ENCODE results near the gene ZFYVE9. TPM values are rescaled to one million over a fixed set of nuclear protein-coding genes. Genes with fewer than 3 reads are reported as not detected.
"Not testable (repeated sequence)": the region's sequence is repeated elsewhere in the genome, so short reads cannot be mapped to it uniquely, and the experiment has no call there.

ZFYVE9 gene
- total and polyA plus RNA-seq, 2 donors from 2014 or later = 10.5 to 18.9 TPM

GRCh38 chr1:52179073-52179472 is 37.2 kb downstream of the ZFYVE9 start:
- no peak for DNase-seq
- intact Hi-C loops (cut with DNase I) = no loop called here
- H3K27ac ChIP-seq (ENCODE audit: low read depth in 2 of 2, low read length in 2 of 2) = no peak overlapping the region
- no peaks in the 10 kb centered on the region for H3K4me1 ChIP-seq (ENCODE audit: control insufficient read depth in 2 of 3, insufficient read depth in 2 of 3, low read depth in 1 of 3, low read length in 3 of 3)
- TF ChIP-seq CTCF (IDR thresholded peaks at IDR 0.05; ENCODE audit: borderline replicate concordance, extremely low read depth, insufficient read depth) = no peak
- no peaks in the 10 kb centered on the region for H3K36me3 ChIP-seq (ENCODE audit: control insufficient read depth in 2 of 3, insufficient read depth in 3 of 3, low read length in 3 of 3)
- H3K4me3 ChIP-seq (ENCODE audit: low read length in 3 of 3) = no peak overlapping the region
- no peaks in the 10 kb centered on the region for H3K27me3 ChIP-seq (ENCODE audit: control insufficient read depth, insufficient read depth, low read length)
- no peaks in the 10 kb centered on the region for H3K9me3 ChIP-seq (ENCODE audit: control insufficient read depth in 2 of 3, insufficient read depth in 1 of 3, low read length in 3 of 3)
- no peak for FAIRE-seq
- H3K9ac ChIP-seq (ENCODE audit: low read length in 3 of 3) = no peak overlapping the region

GRCh38 chr1:52180176-52180575 is 38.3 kb downstream of the ZFYVE9 start:
- Histone ChIP-seq H3K27me3 (ENCODE audit: control insufficient read depth, insufficient read depth, low read length) (no peaks in the 10 kb centered on the region), H3K27ac (ENCODE audit: low read depth in 2 of 2, low read length in 2 of 2) (no peak overlapping the region), H3K9me3 (ENCODE audit: control insufficient read depth in 2 of 3, insufficient read depth in 1 of 3, low read length in 3 of 3) (no peaks in the 10 kb centered on the region), H3K4me3 (ENCODE audit: low read length in 3 of 3) (no peak overlapping the region), H3K36me3 (ENCODE audit: control insufficient read depth in 2 of 3, insufficient read depth in 3 of 3, low read length in 3 of 3) (no peaks in the 10 kb centered on the region), H3K4me1 (ENCODE audit: control insufficient read depth in 2 of 3, insufficient read depth in 2 of 3, low read depth in 1 of 3, low read length in 3 of 3) (no peaks in the 10 kb centered on the region), H3K9ac (ENCODE audit: low read length in 3 of 3) (no peak overlapping the region)
- intact Hi-C loops (cut with DNase I) = no loop called here
- TF ChIP-seq CTCF (IDR thresholded peaks at IDR 0.05; ENCODE audit: borderline replicate concordance, extremely low read depth, insufficient read depth) = no peak
- FAIRE-seq (no peak), DNase-seq (no peak)

- H3K4me1 ChIP-seq (ENCODE audit: control insufficient read depth in 2 of 3, insufficient read depth in 2 of 3, low read depth in 1 of 3, low read length in 3 of 3); H3K36me3 ChIP-seq (ENCODE audit: control insufficient read depth in 2 of 3, insufficient read depth in 3 of 3, low read length in 3 of 3); H3K9me3 ChIP-seq (ENCODE audit: control insufficient read depth in 2 of 3, insufficient read depth in 1 of 3, low read length in 3 of 3); intact Hi-C loops (cut with DNase I); H3K4me3 ChIP-seq (ENCODE audit: low read length in 3 of 3); H3K27me3 ChIP-seq (ENCODE audit: control insufficient read depth, insufficient read depth, low read length); H3K27ac ChIP-seq (ENCODE audit: low read depth in 2 of 2, low read length in 2 of 2); H3K9ac ChIP-seq (ENCODE audit: low read length in 3 of 3); FAIRE-seq: not testable (repeated sequence)
- peak in 1 of 5 donors; percentile 52 for DNase-seq
Measured at GRCh38 chr1:52181759-52182158, 39.9 kb downstream of the ZFYVE9 start.

GRCh38 chr1:52182328-52182727 is 40.4 kb downstream of the ZFYVE9 start:
- H3K4me3 ChIP-seq (ENCODE audit: low read length in 3 of 3); H3K9me3 ChIP-seq (ENCODE audit: control insufficient read depth in 2 of 3, insufficient read depth in 1 of 3, low read length in 3 of 3); H3K27me3 ChIP-seq (ENCODE audit: control insufficient read depth, insufficient read depth, low read length); H3K4me1 ChIP-seq (ENCODE audit: control insufficient read depth in 2 of 3, insufficient read depth in 2 of 3, low read depth in 1 of 3, low read length in 3 of 3); H3K9ac ChIP-seq (ENCODE audit: low read length in 3 of 3); DNase-seq; H3K36me3 ChIP-seq (ENCODE audit: control insufficient read depth in 2 of 3, insufficient read depth in 3 of 3, low read length in 3 of 3); intact Hi-C loops (cut with DNase I); H3K27ac ChIP-seq (ENCODE audit: low read depth in 2 of 2, low read length in 2 of 2); FAIRE-seq: not testable (repeated sequence)
